ENCODE data around the gene KDM1B.

KDM1B gene

DNA sequence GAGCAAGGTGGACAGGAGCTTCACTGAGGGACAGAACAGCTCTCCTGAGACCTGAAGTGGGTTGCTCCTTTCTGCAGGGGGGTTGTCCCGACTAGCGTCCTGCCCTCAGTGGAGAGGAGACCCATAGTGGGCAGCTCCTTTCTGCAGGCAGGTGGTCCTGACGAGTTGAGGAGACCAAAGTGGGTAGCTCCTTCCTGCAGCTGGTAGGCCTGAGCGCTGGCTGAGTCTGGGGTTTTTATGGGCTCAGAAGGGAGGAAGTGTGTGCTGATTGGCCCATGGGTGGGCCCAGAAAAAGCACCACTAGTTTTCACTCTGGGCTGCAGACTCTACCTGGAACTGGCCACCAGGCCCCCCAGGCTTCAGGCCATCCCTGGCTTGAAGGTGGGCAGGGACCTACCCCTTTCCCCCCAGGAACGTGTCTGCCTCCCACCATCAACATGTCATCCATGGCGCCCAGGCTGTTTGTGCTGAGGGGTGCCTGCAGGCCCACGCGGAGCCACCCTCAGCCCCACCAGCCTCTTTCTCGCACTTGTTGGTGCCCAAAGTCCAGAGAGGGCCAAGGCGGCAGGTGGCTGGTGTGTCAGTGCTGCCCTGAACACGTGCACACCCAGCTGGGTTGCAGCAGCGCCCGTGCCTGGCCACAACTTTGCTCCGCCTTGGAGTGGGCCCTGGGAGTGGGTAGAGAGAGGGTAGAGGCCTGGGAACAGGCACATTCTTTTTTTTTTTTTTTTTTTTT lies 110.7 kb downstream of the KDM1B start:
- DNase-seq: no peak

DNA sequence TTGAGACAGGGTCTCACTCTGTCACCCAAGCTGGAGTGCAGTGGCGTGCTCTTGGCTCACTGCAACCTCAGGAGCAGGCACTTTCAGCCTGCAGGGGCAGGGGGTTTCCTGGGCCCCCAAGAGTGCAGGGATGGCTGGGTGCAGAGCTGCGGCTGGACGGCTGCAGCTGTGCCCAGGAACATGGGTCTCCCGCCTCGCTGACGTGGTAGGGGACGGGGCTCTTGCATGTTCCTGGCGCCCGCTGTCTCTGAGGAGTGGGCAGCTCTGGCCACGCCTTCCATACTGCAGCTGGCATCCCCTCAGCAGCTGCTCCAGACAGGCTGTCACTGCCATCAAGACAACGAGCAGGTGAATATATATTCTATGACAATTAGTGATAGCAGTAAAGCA lies 111.3 kb downstream of the KDM1B start:
- no peak for DNase-seq

DNA sequence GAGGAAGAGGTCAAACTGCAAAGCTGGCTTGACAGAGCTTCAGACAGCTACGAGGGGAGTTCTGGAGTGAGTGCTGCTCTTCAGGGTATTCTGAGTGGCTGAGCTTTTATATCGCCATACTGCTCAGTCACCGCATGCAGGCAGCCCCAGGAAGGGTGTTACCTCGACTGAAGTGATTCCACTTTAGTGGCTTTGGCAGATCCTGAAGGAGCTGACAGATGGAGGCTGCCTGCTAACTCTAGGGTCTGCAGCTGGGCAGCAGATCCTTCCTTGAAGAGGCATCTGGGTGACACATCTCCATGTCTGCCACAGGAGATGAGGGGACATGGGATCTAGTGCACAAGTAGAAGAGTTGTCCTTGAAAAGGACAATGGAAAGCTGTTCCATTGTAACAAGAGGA lies 112.8 kb downstream of the KDM1B start:
- no peak for DNase-seq

DNA sequence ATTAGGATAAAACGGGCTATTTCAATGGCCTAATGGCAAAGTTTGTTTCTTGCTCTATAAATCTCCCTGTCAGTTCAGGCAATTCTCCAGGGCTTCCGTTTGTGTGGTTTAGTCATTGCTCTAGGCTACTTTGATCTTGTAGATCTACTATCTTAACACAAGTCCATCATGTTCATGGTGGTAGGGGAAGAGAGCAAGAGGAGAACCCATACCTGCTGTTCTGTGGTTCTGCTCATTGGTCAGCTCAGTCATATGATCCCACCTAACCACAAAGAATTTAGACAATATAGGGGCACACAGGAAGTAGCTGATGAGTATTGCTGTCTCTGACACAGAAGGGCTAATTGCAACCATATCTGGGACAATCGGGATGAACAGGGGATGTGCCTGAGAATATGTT lies 114.0 kb downstream of the KDM1B start:
- no peak for DNase-seq

DNA sequence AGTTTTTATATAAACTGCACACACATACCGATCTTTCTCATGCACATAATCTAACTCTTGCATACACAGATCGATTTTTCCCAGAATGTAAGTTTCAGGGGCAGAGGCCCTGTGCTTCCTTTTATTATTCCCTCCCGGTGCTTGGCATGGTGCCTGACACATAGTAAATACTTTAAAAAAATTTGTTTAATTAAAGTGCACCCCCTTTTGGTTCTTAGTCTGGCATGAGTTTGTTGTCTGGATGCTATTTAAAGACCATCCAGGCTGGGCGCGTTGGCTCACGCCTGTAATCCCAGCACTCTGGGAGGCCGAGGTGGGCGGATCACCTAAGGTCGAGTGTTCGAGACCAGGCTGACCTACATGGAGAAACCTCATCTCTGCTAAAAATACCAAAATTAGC lies 114.5 kb downstream of the KDM1B start:
- no peak for DNase-seq

DNA sequence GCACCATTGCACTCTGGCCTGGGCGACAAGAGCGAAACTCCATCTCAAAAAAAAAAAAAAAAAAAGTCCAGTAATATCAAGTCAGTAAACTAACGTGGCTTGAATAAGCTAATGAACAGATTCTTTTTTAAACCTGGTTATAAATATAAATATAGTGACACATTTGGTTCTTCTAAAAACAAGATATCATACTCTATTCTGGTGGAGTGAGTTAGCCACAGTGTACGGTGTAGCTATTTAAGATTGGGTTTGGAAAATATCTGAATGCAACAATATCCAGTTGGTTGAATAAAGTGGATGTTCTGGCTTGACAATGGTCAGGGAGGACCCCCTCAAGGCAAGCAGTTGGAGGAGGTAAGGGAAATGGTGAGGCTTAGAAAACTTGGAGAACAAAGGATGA lies 115.0 kb downstream of the KDM1B start:
- DNase-seq: no peak
